CD14-positive monocyte (primary cell): ENCODE results near the gene JAG2. TPM values are rescaled to one million over a fixed set of nuclear protein-coding genes. Genes with fewer than 3 reads are reported as not detected.

ENCODE experiments used
- DNase-seq, 3 donors: peaks; one replicate each; pipeline ENCODE4 v3.0.0-alpha.2; 2011 to 2022
- H2AFZ ChIP-seq: 2 replicates; pipeline ENCODE4 v1.6.0; 2012; ENCODE audit warnings: mild to moderate bottlenecking, low read depth, low read length, inconsistent platforms; ENCODE audit not compliant: insufficient read depth, poor library complexity, severe bottlenecking
- H3K27ac ChIP-seq, 2 donors: 1 replicate in 1 of 2; 2 replicates in 1 of 2; pipeline ENCODE4 v1.5.1; 2012 to 2013; ENCODE audit warnings: low read length in 2 of 2, control low read depth in 1 of 2, inconsistent platforms in 1 of 2, low read depth in 1 of 2, mild to moderate bottlenecking in 1 of 2
- H3K27me3 ChIP-seq, 2 donors: one replicate each; pipeline versions ENCODE4 v1.6.0 to v1.6.1; 2011 to 2013; ENCODE audit warnings: low read length in 2 of 2; ENCODE audit not compliant: control insufficient read depth in 2 of 2, insufficient read depth in 2 of 2
- H3K36me3 ChIP-seq, 2 donors: replicated peaks in 1 of 2; 1 replicate in 1 of 2; 2 replicates in 1 of 2; pipeline versions ENCODE4 v1.5.1 to v1.6.1; 2012 to 2013; ENCODE audit warnings: low read length in 2 of 2, control low read depth in 1 of 2, inconsistent platforms in 1 of 2, mild to moderate bottlenecking in 1 of 2; ENCODE audit not compliant: insufficient read depth in 2 of 2, control insufficient read depth in 1 of 2
- H3K4me1 ChIP-seq, 2 donors: 1 replicate in 1 of 2; 2 replicates in 1 of 2; pipeline versions ENCODE4 v1.5.1 to v1.6.1; 2012 to 2013; ENCODE audit warnings: low read length in 2 of 2, control low read depth in 1 of 2, inconsistent platforms in 1 of 2, mild to moderate bottlenecking in 1 of 2, moderate library complexity in 1 of 2; ENCODE audit not compliant: insufficient read depth in 2 of 2, control insufficient read depth in 1 of 2
- H3K4me2 ChIP-seq: replicated peaks from 2 replicates; pipeline ENCODE3; 2012; ENCODE audit warnings: low read length, moderate library complexity, mild to moderate bottlenecking; ENCODE audit not compliant: poor library complexity, severe bottlenecking; ENCODE audit errors: extremely low read depth
- H3K4me3 ChIP-seq, 3 experiments: fragments of 200-600 bp in 1 of 3; sonication (generic) in 1 of 3; replicated peaks in 1 of 3; 1 replicate in 2 of 3; 2 replicates in 1 of 3; pipeline ENCODE4 v1.5.1; 2011 to 2013; ENCODE audit warnings: low read length in 3 of 3, mild to moderate bottlenecking in 3 of 3, control low read depth in 2 of 3, low read depth in 2 of 3, inconsistent platforms in 1 of 3, moderate library complexity in 1 of 3
- H3K79me2 ChIP-seq: 2 replicates; pipeline ENCODE4 v1.6.0; 2012; ENCODE audit warnings: mild to moderate bottlenecking, control low read depth, inconsistent platforms, low read length, moderate library complexity; ENCODE audit not compliant: insufficient read depth
- H3K9ac ChIP-seq: 2 replicates; pipeline ENCODE4 v1.6.0; 2017; ENCODE audit warnings: low read length, mild to moderate bottlenecking; ENCODE audit not compliant: insufficient read depth, poor library complexity, severe bottlenecking
- H3K9me3 ChIP-seq, 2 donors: replicated peaks in 1 of 2; 1 replicate in 1 of 2; 2 replicates in 1 of 2; pipeline versions ENCODE4 v1.5.1 to v1.6.1; 2012 to 2013; ENCODE audit warnings: low read length in 2 of 2, control low read depth in 1 of 2; ENCODE audit not compliant: control insufficient read depth in 1 of 2, insufficient read depth in 1 of 2
- H4K20me1 ChIP-seq: 2 replicates; pipeline ENCODE4 v1.6.0; 2012; ENCODE audit warnings: mild to moderate bottlenecking, low read length, control low read depth, moderate library complexity; ENCODE audit not compliant: insufficient read depth
- H3K27ac Mint-ChIP-seq, 7 donors: one replicate each; pipeline ENCODE4 v1.8.0; 2020; ENCODE audit warnings: mild to moderate bottlenecking in 7 of 7, mixed read lengths in 7 of 7, moderate library complexity in 6 of 7, inconsistent platforms in 2 of 7
- H3K27me3 Mint-ChIP-seq, 3 donors: one replicate each; pipeline ENCODE4 v1.8.0; 2021 to 2022; ENCODE audit warnings: low read depth in 3 of 3, mild to moderate bottlenecking in 3 of 3, mixed read lengths in 3 of 3, moderate library complexity in 3 of 3, inconsistent platforms in 1 of 3
- H3K36me3 Mint-ChIP-seq, 2 donors: one replicate each; pipeline ENCODE4 v1.8.0; 2020; ENCODE audit warnings: mixed read lengths in 2 of 2, inconsistent platforms in 1 of 2, mild to moderate bottlenecking in 1 of 2
- H3K4me1 Mint-ChIP-seq: one replicate; pipeline ENCODE4 v1.8.0; 2020; ENCODE audit warnings: mild to moderate bottlenecking, mixed read lengths
- H3K4me3 Mint-ChIP-seq, 2 donors: one replicate each; pipeline ENCODE4 v1.8.0; 2020; ENCODE audit warnings: mild to moderate bottlenecking in 2 of 2, mixed read lengths in 2 of 2, moderate library complexity in 1 of 2
- H3K9me3 Mint-ChIP-seq, 7 donors: one replicate each; pipeline ENCODE4 v1.8.0; 2020 to 2022; ENCODE audit warnings: mixed read lengths in 7 of 7, mild to moderate bottlenecking in 6 of 7, moderate library complexity in 6 of 7, inconsistent platforms in 2 of 7
- CTCF ChIP-seq: fragments of 200-600 bp; IDR thresholded peaks from one replicate; pipeline ENCODE4 v1.8.0; 2022; ENCODE audit warnings: antibody characterized with exemption, mild to moderate bottlenecking
- WGBS: methylation state at CpG from one replicate; pipeline ENCODE4 v1.1.5; 2013; ENCODE audit warnings: missing lambda C conversion rate; ENCODE audit not compliant: insufficient coverage; 5-methylcytosine and 5-hydroxymethylcytosine counted together
- intact Hi-C, 2 donors: fragments of 100-400 bp; cut with micrococcal nuclease; formaldehyde crosslinking; loops; one replicate each; pipeline versions ENCODE4 v1.15.0 to v1.15.1; 2023
- polyA plus RNA-seq, 3 donors: library from polyadenylated mRNA; depleted of rRNA in 1 of 3; unstranded in 2 of 3; stranded (reverse) in 1 of 3; fragments of 300-500 nt in 2 of 3; fragments of >200 nt in 1 of 3; fragmentation: Illumina TruSeq in 2 of 3; gene quantifications; 1 replicate in 2 of 3; 2 replicates in 1 of 3; pipeline ENCODE4 v1.2.3, GENCODE V29; 2012 to 2021

The JAG2 gene
- polyA plus RNA-seq, 3 donors = 1.2 TPM; not detected in 2

- Histone ChIP-seq H4K20me1 (no peaks in the 10 kb centered on the region), H3K4me3 (no peak overlapping the region), H3K27me3 (peaks cover 15 to 26% of the 10 kb centered on the region in 2 donors), H3K79me2 (no peaks in the 10 kb centered on the region), H3K27ac (no peak overlapping the region), H3K4me1 (peaks cover 0 to 5% of the 10 kb centered on the region in 2 donors), H3K4me2 (no peak overlapping the region), H3K9ac (no peak overlapping the region), H3K36me3 (no peaks in the 10 kb centered on the region), H2AFZ (no peak overlapping the region), H3K9me3 (no peaks in the 10 kb centered on the region)
- 89% methylated on average over 6 of the region's 10 CpGs for WGBS
- Mint-ChIP-seq H3K27me3 (peaks cover 32 to 45% (median 36%) of the 10 kb centered on the region in 3 donors), H3K36me3 (no peaks in the 10 kb centered on the region), H3K4me1 (peaks cover 2% of the 10 kb centered on the region), H3K9me3 (peaks cover 0 to 11% (median 4%) of the 10 kb centered on the region in 7 donors), H3K27ac (no peak overlapping the region), H3K4me3 (no peak overlapping the region)
- intact Hi-C loops = no loop called here
- no peak for TF ChIP-seq CTCF
- DNase-seq = no peak
These were observed 3.4 kb downstream of the JAG2 start for GRCh38 chr14:105165134-105165704.

GRCh38 chr14:105163040-105163742, 5.4 kb downstream of the JAG2 start:
- Mint-ChIP-seq H3K36me3 (no peaks in the 10 kb centered on the region), H3K4me1 (no peaks in the 10 kb centered on the region), H3K27me3 (peaks cover 19 to 32% (median 24%) of the 10 kb centered on the region in 3 donors), H3K4me3 (no peak overlapping the region), H3K27ac (no peak overlapping the region), H3K9me3 (peaks cover 0 to 6% (median 0%) of the 10 kb centered on the region in 7 donors)
- peaks cover 2 to 12% of the 10 kb centered on the region in 2 donors for H3K27me3 ChIP-seq
- H2AFZ ChIP-seq = no peak overlapping the region
- no peaks in the 10 kb centered on the region for H3K9me3 ChIP-seq
- H3K9ac ChIP-seq = no peak overlapping the region
- no peak for DNase-seq
- H3K36me3 ChIP-seq = no peaks in the 10 kb centered on the region
- no peak for TF ChIP-seq CTCF
- no peak overlapping the region for H3K4me2 ChIP-seq
- H3K27ac ChIP-seq = no peak overlapping the region
- intact Hi-C loops = no loop called here
- 80% methylated on average over 11 of the region's 18 CpGs for WGBS
- H3K4me3 ChIP-seq = no peak overlapping the region
- peaks cover 0 to 5% of the 10 kb centered on the region in 2 donors for H3K4me1 ChIP-seq
- no peaks in the 10 kb centered on the region for H3K79me2 ChIP-seq
- H4K20me1 ChIP-seq = no peaks in the 10 kb centered on the region
